ENCODE measurements around the gene PTP4A1.

The PTP4A1 gene

DNA sequence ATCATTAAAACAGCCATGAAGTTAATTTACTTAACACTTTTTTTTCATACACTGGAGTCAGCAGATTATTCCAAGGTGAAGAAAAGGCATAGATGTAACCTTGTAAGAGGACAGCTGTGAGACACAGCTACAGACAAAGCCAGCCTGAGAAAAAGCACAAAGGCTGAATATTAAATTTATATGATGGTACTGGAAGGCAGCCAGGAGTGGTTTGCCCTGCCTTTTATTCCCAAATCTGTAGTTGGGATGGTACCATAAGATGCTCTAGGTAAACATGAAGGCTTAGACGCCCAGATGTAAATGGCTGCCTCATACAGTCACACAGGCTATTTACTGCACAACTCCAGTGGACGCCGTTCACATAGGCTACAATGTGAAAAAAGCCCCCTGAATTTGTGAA lies 42.1 kb upstream of the PTP4A1 start:
- DNase-seq (ENCODE audit: extremely low read depth, low read depth) = no peak
- TF ChIP-seq CTCF (IDR thresholded peaks at IDR 0.05; ENCODE audit: low read depth, low read length) = no peak

- TF ChIP-seq CTCF (IDR thresholded peaks at IDR 0.05; ENCODE audit: low read depth, low read length) = no peak
- DNase-seq (ENCODE audit: extremely low read depth, low read depth) = no peak
These were observed 41.3 kb upstream of the PTP4A1 start for GRCh38 chr6:63530991-63531390.

DNA sequence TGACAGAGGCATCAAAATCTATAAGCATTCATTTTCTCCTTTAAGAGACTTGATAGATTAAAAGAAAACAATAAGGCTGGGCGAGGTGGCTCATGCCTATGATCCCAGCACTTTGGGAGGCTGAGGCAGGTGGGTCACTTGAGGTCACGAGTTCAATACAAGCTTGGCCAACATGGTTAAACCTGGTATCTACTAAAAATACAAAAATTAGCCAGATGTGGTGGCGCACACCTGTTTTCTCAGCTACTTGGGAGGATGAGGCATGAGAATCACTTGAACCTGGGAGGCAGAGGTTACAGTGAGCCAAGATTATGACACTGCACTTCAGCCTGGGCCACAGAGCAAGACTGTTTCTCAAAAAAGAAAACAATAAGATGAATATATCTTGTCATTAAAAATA lies 39.3 kb upstream of the PTP4A1 start:
- TF ChIP-seq CTCF (IDR thresholded peaks at IDR 0.05; ENCODE audit: low read depth, low read length) = no peak
- DNase-seq (ENCODE audit: extremely low read depth, low read depth) = no peak

DNA sequence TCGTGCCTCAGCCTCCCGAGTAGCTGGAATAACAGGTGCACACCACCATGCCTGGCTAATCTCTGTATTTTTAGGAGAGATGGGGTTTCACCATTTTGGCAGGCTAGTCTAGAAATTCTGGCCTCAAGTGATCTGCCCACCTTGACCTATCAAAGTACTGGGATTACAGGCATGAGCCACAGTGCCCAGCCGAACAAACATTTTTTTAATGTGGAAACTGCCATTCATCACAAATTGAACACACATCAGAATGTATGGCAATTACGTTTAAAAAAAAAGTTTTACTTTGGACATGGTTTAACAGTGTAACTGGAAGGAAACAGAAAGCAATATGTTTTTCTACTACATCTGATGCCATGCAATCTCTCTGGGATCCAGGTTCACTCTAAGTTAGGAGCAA lies 38.3 kb upstream of the PTP4A1 start:
- TF ChIP-seq CTCF (IDR thresholded peaks at IDR 0.05; ENCODE audit: low read depth, low read length) = no peak
- no peak for DNase-seq (ENCODE audit: extremely low read depth, low read depth)

DNA sequence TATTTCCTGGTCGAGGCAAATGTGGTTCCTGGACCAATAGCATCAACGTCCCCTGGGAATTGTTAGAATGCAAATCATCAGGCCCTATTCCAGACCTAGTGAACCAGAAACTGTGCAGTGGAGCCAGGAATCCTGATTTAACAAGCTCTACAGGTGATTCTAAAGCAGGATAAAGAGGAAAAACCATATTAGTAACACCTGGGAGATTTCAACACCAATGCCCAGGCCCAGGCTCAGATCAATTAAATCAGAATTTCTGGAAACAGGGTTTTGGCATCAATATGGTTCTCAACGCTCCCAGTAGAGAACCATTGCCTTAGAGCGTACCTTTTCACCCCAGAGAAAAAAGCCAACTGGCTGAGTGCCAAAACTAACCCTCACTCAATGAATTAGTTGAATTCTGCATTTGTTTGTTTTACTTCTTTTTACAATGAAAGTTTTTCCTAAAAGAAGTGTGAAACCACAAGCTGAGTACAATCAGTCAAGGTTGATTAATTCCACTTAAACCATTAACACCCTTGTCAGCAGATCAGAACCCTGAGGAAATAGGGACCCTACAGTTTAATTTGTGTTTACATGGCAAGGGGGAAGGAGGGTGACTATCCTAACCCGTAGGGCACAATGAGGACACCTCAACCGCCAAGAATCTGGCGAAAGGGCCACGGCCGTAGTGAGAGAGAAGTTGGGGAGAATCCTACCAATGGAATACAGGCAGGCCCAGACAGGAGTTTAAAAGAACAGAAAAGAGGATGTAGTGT lies 34.9 kb upstream of the PTP4A1 start:
- no peak for DNase-seq (ENCODE audit: extremely low read depth, low read depth)
- TF ChIP-seq CTCF (IDR thresholded peaks at IDR 0.05; ENCODE audit: low read depth, low read length) = no peak

- DNase-seq (ENCODE audit: extremely low read depth, low read depth) = no peak
- TF ChIP-seq CTCF (IDR thresholded peaks at IDR 0.05; ENCODE audit: low read depth, low read length) = no peak
These were observed 34.4 kb upstream of the PTP4A1 start for GRCh38 chr6:63537959-63538300.

DNA sequence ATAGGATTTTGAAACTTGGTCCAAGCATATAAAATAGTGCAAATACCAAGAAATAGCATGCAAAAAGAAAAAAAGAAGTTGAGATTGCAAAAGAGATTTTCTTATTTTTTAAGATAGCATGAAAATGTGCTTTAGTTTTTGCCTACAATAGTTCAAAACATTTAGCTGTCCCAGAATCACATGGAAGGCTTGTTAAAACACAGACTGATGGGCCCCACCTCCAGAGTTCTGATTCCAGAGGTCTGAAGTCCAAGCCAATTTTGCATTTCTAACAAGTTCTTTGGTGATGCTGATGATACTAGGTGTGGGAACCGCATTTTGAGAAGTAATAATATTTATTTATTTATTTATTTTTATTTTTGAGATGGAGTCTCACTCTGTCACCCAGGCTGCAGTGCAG lies 33.7 kb upstream of the PTP4A1 start:
- TF ChIP-seq CTCF (IDR thresholded peaks at IDR 0.05; ENCODE audit: low read depth, low read length) = no peak
- no peak for DNase-seq (ENCODE audit: extremely low read depth, low read depth)
